Stimulated activated CD8-positive, alpha-beta memory T cell treated with anti-CD3 and anti-CD28 coated beads, Interleukin-7, amount 100 ng/mL, for 48 hours (primary cell): ENCODE data around the gene ANKRD53.
"Not testable (repeated sequence)": the region's sequence is repeated elsewhere in the genome, so short reads cannot be mapped to it uniquely, and the experiment has no call there.

Source experiments
- DNase-seq, 2 donors: peaks; one replicate each; pipeline ENCODE4 v3.0.0-alpha.2; 2020; ENCODE audit warnings: low read depth in 1 of 2; ENCODE audit errors: extremely low read depth in 1 of 2

Gene ANKRD53

DNA sequence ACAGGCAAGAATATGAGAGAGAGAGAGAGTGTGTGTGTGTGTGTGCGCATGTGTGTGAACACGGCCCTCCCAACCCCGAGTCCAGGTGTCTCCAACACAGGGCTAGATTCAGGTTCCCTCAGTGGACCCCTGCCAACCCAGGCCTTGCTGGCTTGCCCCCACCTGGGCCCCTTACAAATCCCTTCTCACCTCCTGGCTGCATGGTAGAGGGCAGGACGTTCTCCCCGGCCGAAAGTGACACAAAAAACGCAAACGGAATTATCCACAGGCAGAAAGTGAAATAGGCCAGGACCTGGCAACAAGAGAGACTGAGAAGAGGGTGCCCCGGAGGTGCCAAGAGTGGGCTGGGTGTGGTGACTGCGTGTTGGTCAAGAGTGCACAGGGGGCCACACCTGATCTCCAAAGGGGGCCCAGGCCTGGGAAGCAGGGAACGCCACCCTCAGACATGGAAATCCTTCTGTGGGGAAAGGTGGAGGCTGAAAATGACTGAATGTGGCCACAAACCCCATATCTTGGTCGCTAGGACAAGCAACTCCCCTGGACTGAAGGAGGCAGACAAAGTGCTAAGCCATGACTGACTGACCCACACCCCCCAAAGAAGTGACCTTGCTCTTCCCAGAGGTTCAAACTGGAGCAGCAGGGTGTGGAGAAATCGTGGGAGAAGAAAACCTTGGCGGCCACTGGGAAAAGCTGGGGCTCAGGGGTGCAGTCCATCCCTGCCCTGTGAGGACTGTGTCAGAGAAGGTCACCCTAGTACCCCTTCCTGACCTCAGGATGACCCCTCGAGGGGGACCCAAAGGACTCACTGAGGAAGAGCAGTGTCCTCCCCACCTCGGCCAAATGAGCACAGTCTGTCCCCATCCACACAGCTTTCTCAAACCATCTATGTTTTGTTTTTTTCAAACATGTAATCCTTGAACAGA is 10.6 kb downstream of the ANKRD53 start:
- DNase-seq = no peak

DNA sequence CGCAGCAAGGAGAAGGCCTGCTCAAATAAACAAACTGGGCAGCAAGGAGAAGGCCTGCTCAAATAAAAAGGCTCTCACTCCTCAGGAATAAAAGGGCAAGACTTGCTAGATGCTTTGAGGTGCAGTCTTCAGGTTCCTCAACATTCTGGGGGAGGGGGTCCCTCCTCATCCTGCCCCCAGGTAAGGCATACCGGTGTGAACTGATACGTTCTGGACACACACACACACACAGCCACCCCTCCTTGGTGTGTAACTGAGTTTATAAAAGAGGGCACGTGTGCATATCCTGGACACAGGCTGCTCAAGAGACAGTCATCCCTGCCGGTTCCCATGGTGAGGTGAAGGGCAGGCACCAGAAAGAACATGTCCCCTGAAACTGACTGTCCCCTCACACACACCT is 11.8 kb downstream of the ANKRD53 start:
- DNase-seq = no peak

DNA sequence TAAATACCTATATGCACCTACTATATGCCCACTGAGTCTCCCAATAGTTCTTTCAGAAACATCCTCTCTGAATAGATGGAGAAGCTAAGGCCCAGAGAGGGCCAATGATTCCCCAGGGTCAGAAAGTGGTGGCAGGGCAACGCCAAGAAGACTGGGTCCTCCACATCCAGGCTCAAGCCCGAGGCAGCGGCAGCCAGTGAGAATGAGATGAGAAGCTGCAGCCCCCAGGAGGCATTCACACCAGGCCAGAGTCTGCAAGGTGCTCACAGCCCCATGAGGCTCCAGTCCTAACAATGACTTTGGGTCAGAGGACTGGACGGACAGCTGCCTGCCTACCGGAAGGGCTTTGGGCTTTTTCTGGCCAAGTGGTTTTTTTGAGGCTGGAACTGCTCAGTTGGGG is 12.7 kb downstream of the ANKRD53 start:
- no peak for DNase-seq

DNA sequence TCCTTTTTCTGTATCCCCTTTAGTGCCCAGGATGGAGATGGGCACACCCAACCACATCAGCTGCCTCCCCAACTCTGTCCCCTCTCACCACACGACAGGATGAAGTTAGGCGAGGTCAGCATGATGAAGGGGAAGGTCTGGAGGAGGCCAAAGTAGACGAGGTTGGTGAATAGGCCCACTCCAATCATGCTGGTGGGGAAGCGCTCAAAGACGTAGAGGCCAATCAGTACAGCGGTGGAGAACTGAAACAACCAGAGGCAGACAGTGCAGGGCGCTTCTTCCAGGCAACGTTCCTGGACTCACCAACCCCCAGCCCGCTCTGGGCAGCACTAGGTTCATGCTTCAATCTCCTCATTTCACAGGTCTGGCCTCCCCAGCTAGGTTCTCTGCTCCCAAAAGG is 13.3 kb downstream of the ANKRD53 start:
- no peak for DNase-seq

DNA sequence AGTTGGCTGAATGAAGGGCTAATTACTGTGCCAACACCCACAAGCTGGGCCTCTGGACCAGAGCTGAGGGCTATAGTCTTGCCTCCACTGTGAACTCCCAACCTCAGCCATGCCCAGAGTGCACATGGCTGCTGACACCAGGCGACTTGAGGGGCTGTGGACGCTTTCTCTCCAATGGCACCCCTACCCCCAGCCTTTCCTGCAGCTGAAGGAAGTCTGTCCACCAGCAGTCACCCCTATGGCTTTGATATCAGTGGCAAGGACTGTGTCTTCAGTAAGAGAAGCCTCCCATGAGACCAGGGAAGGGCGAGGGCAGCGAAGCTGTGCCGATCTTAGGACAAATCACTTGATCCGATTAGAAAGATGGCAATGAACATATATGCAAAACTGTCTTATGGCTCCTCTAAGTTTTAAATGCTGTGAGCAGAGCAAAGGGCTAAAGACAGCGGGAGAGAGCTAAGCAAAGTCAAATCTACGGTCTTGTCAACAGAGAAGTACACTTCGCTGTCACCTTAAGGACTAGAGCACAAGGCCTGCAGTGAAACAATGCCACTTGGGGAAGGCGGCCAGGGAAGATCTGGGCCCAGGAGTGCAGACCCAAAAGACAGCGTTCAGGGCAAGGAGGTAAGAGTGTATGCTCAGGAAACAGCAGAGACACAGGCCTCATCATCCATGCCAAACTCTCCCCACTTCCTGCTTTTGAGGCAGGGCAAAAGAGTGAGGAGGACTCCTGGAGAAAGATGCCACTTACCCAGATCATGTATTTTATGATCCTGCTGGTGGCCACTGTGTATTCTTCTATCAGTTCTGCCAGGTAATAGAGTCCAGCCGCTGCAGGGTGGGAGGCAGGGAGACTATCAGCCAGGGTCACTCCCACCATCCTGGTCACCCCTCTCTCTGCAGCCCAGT is 14.8 kb downstream of the ANKRD53 start:
- DNase-seq = no peak

DNA sequence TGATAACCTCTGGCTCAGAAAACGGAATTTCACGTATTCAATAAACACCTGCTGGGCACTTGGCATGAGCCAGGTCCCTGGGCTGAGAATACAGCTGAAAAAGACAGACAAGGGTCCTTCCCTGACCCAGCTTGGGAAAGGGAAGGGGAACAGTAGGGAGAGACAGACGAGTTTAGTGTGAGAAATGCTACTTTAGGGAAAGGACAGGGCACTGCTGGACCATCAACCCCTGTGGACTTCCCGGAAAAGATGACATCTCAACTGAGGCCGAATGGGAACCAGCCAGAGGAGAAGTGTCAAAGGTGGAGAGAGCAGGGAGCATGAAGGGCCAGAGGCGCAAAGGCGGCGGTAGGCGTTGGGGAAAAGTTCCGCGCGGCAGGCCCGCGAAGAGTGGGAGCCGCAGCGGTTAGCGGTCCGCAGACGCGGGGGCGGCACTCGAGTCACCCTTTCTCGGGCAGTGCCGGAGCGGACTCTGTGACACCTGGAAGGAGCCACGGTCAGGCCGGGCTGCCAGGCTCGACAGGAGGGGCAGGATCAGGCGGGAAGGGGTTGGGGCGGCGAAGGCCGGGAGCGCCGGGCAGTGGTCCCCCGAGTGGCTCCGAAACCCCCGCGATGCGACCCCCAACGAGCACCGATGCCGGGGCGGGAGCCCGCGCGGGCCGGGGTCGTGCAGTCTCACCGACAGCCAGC is 15.7 kb downstream of the ANKRD53 start:
- DNase-seq = peak; percentile 27 to 56

DNA sequence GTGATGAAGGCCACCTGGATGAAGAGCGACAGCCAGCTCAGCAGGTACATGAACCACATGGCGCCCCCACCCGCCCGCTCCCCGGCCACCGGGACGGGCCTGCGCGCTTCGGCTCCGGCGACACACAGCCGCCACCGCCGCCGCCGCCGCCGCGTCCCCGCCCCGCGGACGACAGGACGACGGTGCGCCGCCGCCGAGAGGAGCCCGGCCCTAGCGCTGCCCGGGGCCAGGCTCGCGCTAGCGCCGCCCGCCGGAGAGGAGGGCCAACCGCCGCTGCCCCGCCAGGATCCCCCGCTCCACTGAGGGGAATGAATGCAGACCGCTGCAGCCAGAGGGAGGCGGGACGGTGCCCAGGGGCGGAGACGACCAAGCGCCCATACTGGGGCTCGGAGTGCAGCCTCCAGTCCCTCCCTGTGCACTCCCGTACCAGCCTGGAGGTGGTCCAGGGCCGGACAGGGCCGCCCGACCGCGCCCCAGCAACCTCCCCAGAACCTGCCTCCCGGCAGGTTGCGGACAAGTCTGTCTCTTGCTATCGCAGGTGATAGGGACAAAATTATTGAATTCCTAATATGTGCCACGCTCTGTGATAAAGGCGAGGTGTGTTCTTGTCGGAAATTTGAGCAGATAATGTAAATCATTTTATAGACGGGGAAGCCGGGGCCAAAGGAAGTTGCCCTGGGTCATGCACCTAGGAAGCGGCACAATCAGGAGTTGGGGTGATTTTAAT is 16.4 kb downstream of the ANKRD53 start, which contains the start of gene TEX261:
TEX261 (minus strand) TSS at position 175 of the 727 bp plus-strand sequence; CDS start at position 59, 116 bp downstream.
- DNase-seq = peak; percentile 86 to 87

DNA sequence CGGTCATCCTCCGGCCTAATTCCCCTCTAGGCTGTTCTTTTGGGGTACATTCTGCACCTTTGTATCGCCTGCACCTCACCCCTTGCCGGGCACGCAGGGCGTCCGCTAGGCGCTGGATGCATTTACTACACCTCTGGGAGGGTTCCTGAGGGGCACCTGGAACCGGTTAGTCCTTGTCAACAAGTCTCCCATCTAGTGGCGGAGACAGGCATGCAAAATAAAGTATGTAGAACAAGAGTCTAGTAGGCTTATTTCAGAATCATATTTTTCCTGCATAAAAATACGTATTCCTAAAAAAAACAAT is 16.9 kb downstream of the ANKRD53 start:
- peak in 1 of 2 donors; percentile 30 for DNase-seq

DNA sequence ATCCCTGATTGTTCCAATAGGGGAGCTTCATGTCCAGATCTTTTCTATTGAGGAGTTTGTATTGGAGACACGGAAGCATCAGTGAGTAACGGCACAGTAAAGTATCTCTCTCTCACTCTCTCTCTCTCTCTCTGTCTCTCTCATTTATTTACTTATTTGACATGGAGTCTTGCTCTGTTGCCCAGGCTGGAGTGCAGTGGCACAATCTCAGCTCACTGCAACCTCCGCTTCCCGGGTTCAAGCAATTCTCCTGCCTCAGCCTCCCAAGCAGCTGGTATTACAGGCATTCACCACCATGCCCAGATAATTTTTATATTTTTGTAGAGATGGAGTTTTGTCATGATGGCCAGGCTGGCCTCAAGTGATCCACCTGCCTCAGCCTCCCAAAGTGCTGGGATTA is 20.5 kb downstream of the ANKRD53 start:
- not testable (repeated sequence) for DNase-seq

DNA sequence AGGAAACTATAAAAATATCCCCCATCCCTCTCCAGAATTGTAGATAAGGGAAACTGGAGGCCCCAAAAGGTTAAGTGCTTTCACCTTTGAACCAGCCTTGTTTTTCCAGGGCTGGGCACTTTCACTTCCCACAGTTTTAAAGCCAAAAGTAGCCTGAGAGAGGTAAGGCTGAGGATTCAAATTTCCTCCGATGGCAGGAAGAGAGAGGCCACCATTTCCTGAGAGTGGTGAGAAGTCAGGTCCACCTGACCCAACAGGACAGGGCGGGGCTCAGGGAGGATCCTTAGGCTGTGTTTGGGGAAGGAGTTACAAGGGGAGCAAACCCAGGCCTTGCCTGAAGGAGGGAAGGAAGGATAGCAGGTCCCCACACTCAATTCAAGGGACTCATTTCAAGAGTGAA is 20.9 kb downstream of the ANKRD53 start:
- no peak for DNase-seq

DNA sequence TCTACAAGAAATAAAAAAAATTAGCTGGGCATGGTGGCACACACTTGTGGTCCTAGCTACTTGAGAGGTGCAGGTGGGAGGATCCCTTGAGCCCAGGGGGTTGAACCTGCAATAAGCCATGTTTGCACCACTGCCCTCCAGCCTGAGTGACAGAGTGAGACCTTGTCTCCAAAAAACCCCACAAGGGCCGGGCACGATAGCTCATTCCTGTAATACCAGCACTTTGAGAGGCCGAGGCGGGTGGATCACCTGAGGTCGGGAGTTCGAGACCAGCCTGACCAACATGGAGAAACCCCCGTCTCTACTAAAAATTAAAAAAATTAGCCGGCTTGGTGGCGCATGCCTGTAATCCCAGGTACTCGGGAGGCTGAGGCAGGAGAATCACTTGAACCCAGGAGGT is 21.5 kb downstream of the ANKRD53 start:
- DNase-seq = not testable (repeated sequence)

DNA sequence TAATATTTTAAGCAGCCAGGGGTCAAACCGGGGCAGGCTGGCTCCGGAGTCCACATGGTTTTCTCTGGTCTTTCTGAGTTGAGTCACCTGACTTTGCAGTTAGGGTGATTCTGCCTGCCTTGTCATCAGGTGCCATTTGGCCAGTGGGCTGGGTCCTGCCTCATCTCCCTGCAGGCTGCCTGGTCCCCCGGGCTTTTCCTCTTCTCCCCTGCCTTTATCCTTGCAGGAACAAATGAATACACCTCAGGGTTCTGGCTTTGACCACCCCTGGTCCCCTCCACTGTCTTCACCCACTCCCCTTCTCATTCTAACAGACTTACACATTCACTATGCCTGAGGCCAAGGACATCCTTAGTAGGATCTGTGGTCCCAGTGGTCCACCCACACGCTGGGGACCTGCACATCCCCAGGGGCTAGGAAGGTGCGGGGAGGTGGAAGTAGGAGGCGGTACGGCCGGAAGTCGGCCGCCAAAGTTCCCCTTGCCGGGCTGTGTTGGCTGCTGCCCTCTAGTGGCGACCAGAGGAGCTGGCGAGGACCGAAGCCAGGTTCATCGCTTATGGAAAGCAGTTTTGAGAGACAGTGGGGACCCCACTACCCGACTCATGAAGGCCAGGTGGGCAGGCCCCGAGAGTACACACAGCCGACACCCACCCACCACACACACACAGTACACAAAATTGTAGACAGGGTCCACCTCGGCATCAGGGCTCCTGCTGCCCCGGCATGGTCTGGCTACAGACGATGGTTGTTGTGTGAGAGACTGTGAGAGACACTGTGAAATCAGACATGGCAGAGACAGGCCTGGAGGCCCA is 22.6 kb downstream of the ANKRD53 start:
- peak; percentile 63 to 68 for DNase-seq

DNA sequence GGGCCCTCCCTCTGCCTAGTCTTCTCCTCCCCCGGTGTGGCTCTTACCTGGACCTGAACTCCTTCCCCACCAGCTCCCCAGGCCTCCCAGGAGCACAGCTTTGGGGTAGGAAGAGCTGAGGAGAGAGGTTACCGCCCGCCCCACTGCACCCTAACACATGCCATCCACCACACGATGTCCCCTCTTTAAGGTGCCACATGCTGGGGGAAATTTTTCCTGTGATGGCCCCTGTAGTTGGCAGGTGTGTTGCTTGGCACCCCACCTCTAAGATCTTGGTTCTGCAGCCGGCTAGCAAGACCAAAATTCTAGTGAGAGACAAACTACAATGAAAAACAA is 23.1 kb downstream of the ANKRD53 start:
- no peak for DNase-seq

DNA sequence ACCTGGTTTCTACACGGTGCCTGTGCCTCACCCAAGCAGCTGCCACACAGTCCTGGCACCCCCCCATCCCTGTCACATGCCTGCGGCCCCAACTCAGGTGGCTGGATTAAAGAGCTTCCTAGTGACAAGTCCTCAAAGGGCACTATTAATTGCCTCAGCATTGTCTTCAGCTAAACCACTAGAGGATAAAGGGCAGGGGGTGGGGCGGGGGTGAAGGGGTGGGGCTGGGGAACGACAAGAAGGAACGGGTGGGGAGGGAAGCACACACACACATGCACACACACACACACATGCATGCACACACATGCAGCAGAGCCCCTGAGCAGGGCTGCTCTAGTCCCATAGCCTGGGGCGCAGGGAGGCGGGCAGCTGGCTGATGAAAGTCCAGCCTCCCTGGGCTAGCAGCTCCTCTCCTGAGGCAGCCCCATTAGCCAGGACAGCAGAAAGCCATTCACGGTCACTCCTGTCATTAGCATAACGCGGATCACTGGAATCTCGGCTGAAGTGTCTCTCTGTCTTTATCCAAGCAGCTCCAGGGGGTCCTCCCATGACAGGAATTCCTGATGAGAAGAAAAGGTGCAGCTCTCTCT is 23.6 kb downstream of the ANKRD53 start:
- DNase-seq = no peak

DNA sequence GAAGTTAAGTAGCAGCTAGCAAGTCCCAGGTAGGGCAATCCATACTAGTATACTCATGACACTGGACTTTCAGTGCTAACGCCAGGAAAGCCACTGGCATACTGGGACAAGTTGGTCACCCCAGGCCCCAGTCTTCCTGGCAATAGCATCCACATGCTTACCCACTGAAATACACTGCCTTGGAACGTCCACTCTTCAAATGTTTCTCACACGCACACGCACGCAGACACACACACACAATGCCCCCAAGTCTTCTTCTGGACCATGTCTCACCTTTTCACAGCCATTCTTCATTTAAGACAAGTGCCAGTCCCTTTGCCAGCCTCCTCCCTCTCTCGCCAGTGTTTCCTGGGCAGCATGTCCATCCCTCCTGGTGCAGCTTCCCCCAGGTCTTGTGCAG is 25.0 kb downstream of the ANKRD53 start:
- DNase-seq = no peak

DNA sequence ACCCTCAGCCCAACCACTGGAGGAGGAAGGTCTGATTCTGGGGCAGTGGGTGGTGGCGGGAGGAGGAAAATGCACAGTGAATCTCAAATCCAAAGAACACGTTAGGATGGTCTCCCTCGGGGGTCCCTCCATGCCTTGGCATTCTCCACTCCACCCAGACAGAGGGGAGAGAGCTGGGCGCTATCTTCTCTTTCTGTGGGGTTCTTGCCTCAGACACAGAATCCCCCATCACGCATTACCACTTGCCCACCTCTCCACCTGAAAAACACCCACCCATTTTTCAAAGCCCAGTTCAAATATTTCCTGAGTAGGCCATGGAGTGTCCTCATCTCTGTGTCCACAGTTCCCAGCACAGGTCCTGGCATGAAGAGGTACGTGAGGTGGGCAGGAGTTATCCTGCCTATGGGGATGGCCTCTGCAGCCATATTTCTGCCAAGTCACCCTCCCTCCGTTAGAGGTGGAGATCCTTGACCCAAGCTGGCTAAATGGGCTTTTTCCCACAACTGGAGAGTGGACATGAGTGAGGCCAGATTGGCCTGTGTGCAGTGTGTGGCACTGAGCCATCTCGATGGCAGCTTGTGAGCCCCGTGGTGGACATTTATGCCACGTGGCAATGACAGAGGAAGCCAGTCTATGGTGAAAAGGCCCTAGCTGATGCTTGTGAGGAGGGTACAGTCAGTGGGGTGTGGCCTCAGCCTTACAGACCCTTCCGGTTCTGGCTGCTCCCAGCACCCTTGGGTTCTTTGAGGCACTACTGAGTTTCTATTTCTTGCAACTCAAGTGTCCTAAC is 25.7 kb downstream of the ANKRD53 start:
- no peak for DNase-seq

DNA sequence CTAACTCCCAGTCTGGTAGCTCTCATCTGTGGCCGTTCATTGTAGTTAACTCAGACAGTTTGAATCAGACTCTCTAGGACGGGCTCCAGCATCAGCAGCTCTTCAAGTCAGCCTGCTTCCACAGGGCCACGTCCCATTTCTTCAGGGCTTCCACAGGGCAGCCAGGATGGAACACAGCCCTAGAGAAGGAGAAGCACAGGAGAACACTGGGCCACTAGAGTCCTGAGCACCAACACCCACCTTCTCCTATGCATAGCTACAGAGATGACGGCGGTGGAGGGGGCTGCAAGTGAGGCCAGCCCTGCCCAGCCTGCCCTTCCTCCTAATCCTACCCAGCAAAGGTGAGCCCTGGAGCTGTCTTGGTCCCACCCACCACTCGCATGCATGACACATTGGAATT is 26.4 kb downstream of the ANKRD53 start:
- DNase-seq = no peak

DNA sequence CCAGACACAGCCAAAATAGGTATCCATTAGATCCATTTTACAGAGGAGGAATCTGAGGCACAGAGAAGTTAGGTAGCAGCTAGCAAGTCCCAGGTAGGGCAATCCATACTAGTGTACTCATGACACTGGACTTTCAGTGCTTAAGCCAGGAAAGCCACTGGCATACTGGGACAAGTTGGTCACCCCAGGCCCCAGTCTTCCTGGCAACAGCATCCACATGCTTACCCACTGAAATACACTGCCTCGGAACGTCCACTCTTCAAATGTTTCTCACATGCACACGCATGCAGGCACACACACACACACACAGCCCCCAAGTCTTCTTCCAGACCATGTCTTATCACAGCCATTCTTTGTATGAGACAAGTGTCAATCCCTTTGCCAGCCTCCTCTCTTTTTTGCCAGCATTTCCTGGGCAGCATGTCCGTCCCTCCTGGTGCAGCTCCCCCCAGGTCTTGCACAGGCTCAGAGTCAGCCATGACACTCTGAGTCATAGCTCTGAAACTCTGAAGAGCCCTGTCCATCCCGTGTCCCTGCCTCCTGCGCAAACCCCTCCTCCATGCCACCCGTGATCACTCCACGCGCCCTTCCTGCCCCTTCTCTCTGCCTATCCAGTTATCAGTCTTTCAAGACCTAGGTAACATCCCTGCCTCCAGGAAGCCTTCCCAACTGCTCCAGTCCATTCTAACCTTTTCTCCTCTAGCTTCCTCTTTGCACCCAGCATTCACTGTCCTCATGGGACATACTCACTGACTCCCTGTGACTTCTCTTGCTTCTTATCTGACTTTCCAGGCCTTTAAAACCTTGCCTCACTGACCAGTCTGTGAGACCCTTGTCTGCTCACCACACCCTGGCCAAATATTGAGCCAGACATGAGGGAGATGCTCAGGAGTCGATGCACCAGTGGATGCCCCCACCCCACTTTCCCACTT is 27.1 kb downstream of the ANKRD53 start:
- no peak for DNase-seq
